Psoas muscle (tissue), 8 donors: ENCODE data around the gene TAB3. TPM values are rescaled to one million over a fixed set of nuclear protein-coding genes. Genes with fewer than 3 reads are reported as not detected.
"Not testable (repeated sequence)": the region's sequence is repeated elsewhere in the genome, so short reads cannot be mapped to it uniquely, and the experiment has no call there.

ENCODE experiments used
- ATAC-seq, 4 donors: fragments of 200-7000 bp; cut with Tn5 transposase; one replicate each; pipeline ENCODE4 v1.9.1; 2020; ENCODE audit warnings: moderate library complexity in 3 of 4, mild to moderate bottlenecking in 2 of 4
- DNase-seq, 2 donors: peaks; one replicate each; pipeline ENCODE4 v3.0.0-alpha.2; 2020
- H3K27ac ChIP-seq: fragments of 200-600 bp; one replicate; pipeline ENCODE4 v1.8.0; 2022
- H3K27me3 ChIP-seq, 3 donors: fragments of 200-600 bp in 1 of 3; one replicate each; pipeline versions ENCODE4 v1.6.1 to v1.8.0; 2013 to 2022; ENCODE audit warnings: low read length in 2 of 3, mild to moderate bottlenecking in 2 of 3, moderate library complexity in 1 of 3; ENCODE audit not compliant: insufficient read depth in 3 of 3
- H3K36me3 ChIP-seq, 2 donors: fragments of 200-600 bp in 1 of 2; one replicate each; pipeline versions ENCODE4 v1.6.1 to v1.8.0; 2013 to 2022; ENCODE audit warnings: low read depth in 1 of 2, mild to moderate bottlenecking in 1 of 2, moderate library complexity in 1 of 2; ENCODE audit not compliant: insufficient read depth in 1 of 2
- H3K4me1 ChIP-seq: fragments of 200-600 bp; one replicate; pipeline ENCODE4 v1.8.0; 2022
- H3K4me3 ChIP-seq: fragments of 200-600 bp; one replicate; pipeline ENCODE4 v1.8.0; 2022; ENCODE audit warnings: mild to moderate bottlenecking
- H3K9me3 ChIP-seq: fragments of 200-600 bp; one replicate; pipeline ENCODE4 v1.8.0; 2022
- CTCF ChIP-seq: fragments of 200-600 bp; IDR thresholded peaks from one replicate; pipeline ENCODE4 v1.8.0; 2022; ENCODE audit warnings: antibody characterized with exemption
- WGBS, 3 donors: extraction: QIAGEN DNeasy Blood & Tissue Kit; methylation state at CpG; one replicate each; pipeline versions ENCODE4 v1.1.6 to v1.1.7; 2013; 5-methylcytosine and 5-hydroxymethylcytosine counted together
- intact Hi-C, 2 donors: fragments of 100-400 bp; cut with DNase I; formaldehyde crosslinking; loops; one replicate each; pipeline versions ENCODE4 v1.11.0 to v1.14.2; 2022
- polyA plus RNA-seq, 3 donors: library from polyadenylated mRNA; stranded (reverse); fragments of 200-250 nt; gene quantifications; one replicate each; pipeline ENCODE4 v1.2.3, GENCODE V29; 2013
- total RNA-seq, 4 donors: library from RNA; stranded (reverse); fragmentation: NEBNext Ultra II Directional in 2 of 4; extraction: Animal tissue kit (Norgen Biotek cat#: 25700) in 2 of 4; gene quantifications; one replicate each; pipeline versions ENCODE4 v1.2.1 to v1.2.4, GENCODE V29; 2021 to 2023
- donor health status: healthy with polysubstance abuse.
- donor health status: DM: no; HTN: no; CAD: no; lungs with moderate emphysema.
- donor health status: Bipolar disorder and iron deficiency.
- donor health status: healthy.
- donor health status: DM: yes; HTN: yes; CAD: no.
- donor health status: DM: no; HTN: no; CAD: no.
- donor health status: DM: no; HTN: no; CAD: no.
- donor health status: DM: yes; HTN: yes; CAD: no.

The TAB3 gene
- total and polyA plus RNA-seq, 7 donors = 4.9 to 15.7 (median 12.3) TPM

- no peaks in the 10 kb centered on the region for H3K36me3 ChIP-seq
- H3K27ac ChIP-seq = no peak overlapping the region
- DNase-seq (no peak), ATAC-seq (no peak)
- H3K4me1 ChIP-seq = no peaks in the 10 kb centered on the region
- no peaks in the 10 kb centered on the region for H3K27me3 ChIP-seq
- H3K9me3 ChIP-seq = no peaks in the 10 kb centered on the region
- H3K4me3 ChIP-seq = no peak overlapping the region
- 93 to 96% (median 94%) methylated on average over 3 of the region's 3 CpGs for whole genome bisulfite sequencing, 3 donors
- TF ChIP-seq CTCF = no peak
- intact Hi-C loops = no loop called here
Measured at GRCh38 chrX:30798810-30799209, 90.2 kb downstream of the TAB3 start.

GRCh38 chrX:30797301-30797700 lies 91.8 kb downstream of the TAB3 start:
- H3K27me3 ChIP-seq, intact Hi-C loops, ATAC-seq, H3K36me3 ChIP-seq, DNase-seq, H3K9me3 ChIP-seq, H3K4me1 ChIP-seq, H3K27ac ChIP-seq, H3K4me3 ChIP-seq: not testable (repeated sequence)
- 67 to 75% (median 73%) methylated on average over 1 of the region's 1 CpG for WGBS, 3 donors

GRCh38 chrX:30795981-30796958 lies 92.8 kb downstream of the TAB3 start:
- H3K9me3 ChIP-seq = no peaks in the 10 kb centered on the region
- H3K27ac ChIP-seq = no peak overlapping the region
- intact Hi-C loops = no loop called here
- TF ChIP-seq CTCF = no peak
- no peak overlapping the region for H3K4me3 ChIP-seq
- no peaks in the 10 kb centered on the region for H3K36me3 ChIP-seq
- no peak for ATAC-seq
- H3K4me1 ChIP-seq = no peaks in the 10 kb centered on the region
- WGBS, 3 donors = 70 to 95% (median 84%) methylated on average over 6 of the region's 6 CpGs
- no peaks in the 10 kb centered on the region for H3K27me3 ChIP-seq
- DNase-seq = no peak

- no peaks in the 10 kb centered on the region for H3K9me3 ChIP-seq
- no peak overlapping the region for H3K27ac ChIP-seq
- no peak for DNase-seq
- H3K27me3 ChIP-seq = no peaks in the 10 kb centered on the region
- 82 to 100% (median 83%) methylated on average over 2 of the region's 2 CpGs for WGBS, 3 donors
- TF ChIP-seq CTCF = no peak
- H3K36me3 ChIP-seq = no peaks in the 10 kb centered on the region
- intact Hi-C loops = no loop called here
- H3K4me3 ChIP-seq = no peak overlapping the region
- no peaks in the 10 kb centered on the region for H3K4me1 ChIP-seq
- ATAC-seq = no peak
Measured at GRCh38 chrX:30794497-30794896, 94.6 kb downstream of the TAB3 start.

GRCh38 chrX:30793767-30794103 lies 95.3 kb downstream of the TAB3 start:
- Histone ChIP-seq H3K27me3 (no peaks in the 10 kb centered on the region), H3K9me3 (no peaks in the 10 kb centered on the region), H3K36me3 (no peaks in the 10 kb centered on the region), H3K27ac (no peak overlapping the region), H3K4me3 (no peak overlapping the region), H3K4me1 (no peaks in the 10 kb centered on the region)
- TF ChIP-seq CTCF = no peak
- DNase-seq (no peak), ATAC-seq (no peak)
- WGBS, 3 donors = 92 to 100% methylated on average over 1 of the region's 1 CpG; no CpG with 5 or more reads in 1 of the 3 donors
- intact Hi-C loops = no loop called here
